ENCODE data around the gene ERC1. TPM values are rescaled to one million over a fixed set of nuclear protein-coding genes. Genes with fewer than 3 reads are reported as not detected.
"Not testable (repeated sequence)": the region's sequence is repeated elsewhere in the genome, so short reads cannot be mapped to it uniquely, and the experiment has no call there.

Gene ERC1
- total RNA-seq, 5 donors from 2014 or later (not counting 1 experiment from before 2014, with no cell fraction given), result 41.8 to 68.0 (median 46.5) TPM

GRCh38 chr12:1197264-1198018 is 206.4 kb downstream of the ERC1 start:
- H3K4me3 Mint-ChIP-seq, result no peak overlapping the region
- H3K36me3 Mint-ChIP-seq, result peaks cover 41% of the 10 kb centered on the region
- H3K4me1 Mint-ChIP-seq, result peaks cover 9 to 15% (median 9%) of the 10 kb centered on the region in 3 donors
- Histone ChIP-seq H3K27me3 (replicated peaks in 1 of 2; ENCODE audit: control insufficient read depth in 2 of 2, extremely low read depth in 1 of 2, insufficient read depth in 2 of 2, low read length in 1 of 2) (no peaks in the 10 kb centered on the region), H3K36me3 (ENCODE audit: control insufficient read depth in 2 of 2, extremely low read depth in 1 of 2, insufficient read depth in 1 of 2, low read length in 1 of 2) (peaks cover 0 to 16% of the 10 kb centered on the region in 2 donors), H3K9me3 (no peaks in the 10 kb centered on the region), H3K27ac (ENCODE audit: low read length) (no peak overlapping the region), H3K4me1 (ENCODE audit: control insufficient read depth in 1 of 2, extremely low read depth in 1 of 2, insufficient read depth in 2 of 2, low read length in 2 of 2) (peaks cover 0 to 8% of the 10 kb centered on the region in 2 experiments), H3K4me3 (ENCODE audit: control insufficient read depth in 1 of 2, extremely low read depth in 1 of 2, low read length in 1 of 2) (no peak overlapping the region)
- H3K9me3 Mint-ChIP-seq, result no peaks in the 10 kb centered on the region
- no CpG with 5 or more reads among the region's 3 CpGs for WGBS (ENCODE audit: insufficient coverage)
- POLR2A ChIA-PET, result no interaction called here
- DNase-seq (no peak), ATAC-seq (replicated peaks in 1 of 4) (no peak)
- CTCF ChIA-PET, result interaction anchor here in 1 of 2 donors (1.0 kb wide), 1 partner anchor 80 kb away, joined by 5 read pairs; no protein-coding TSS in a partner anchor
- H3K27ac Mint-ChIP-seq, result no peak overlapping the region
- no peaks in the 10 kb centered on the region for H3K27me3 Mint-ChIP-seq

GRCh38 chr12:1198854-1199253 is 207.8 kb downstream of the ERC1 start:
- not testable (repeated sequence) for H3K9me3 ChIP-seq, H3K27ac Mint-ChIP-seq, DNase-seq

GRCh38 chr12:1199700-1200099 is 208.7 kb downstream of the ERC1 start:
- H3K27me3 ChIP-seq (replicated peaks in 1 of 2; ENCODE audit: control insufficient read depth in 2 of 2, extremely low read depth in 1 of 2, insufficient read depth in 2 of 2, low read length in 1 of 2), result no peaks in the 10 kb centered on the region
- H3K4me3 ChIP-seq (ENCODE audit: control insufficient read depth in 1 of 2, extremely low read depth in 1 of 2, low read length in 1 of 2), result no peak overlapping the region
- peaks cover 9 to 22% (median 9%) of the 10 kb centered on the region in 3 donors for H3K4me1 Mint-ChIP-seq
- H3K4me3 Mint-ChIP-seq, result no peak overlapping the region
- CTCF ChIA-PET, result no interaction called here
- H3K27ac Mint-ChIP-seq, result no peak overlapping the region
- peaks cover 36% of the 10 kb centered on the region for H3K36me3 Mint-ChIP-seq
- H3K9me3 Mint-ChIP-seq, result no peaks in the 10 kb centered on the region
- ATAC-seq (replicated peaks in 1 of 4) (no peak), DNase-seq (no peak)
- peaks cover 0 to 14% of the 10 kb centered on the region in 2 donors for H3K36me3 ChIP-seq (ENCODE audit: control insufficient read depth in 2 of 2, extremely low read depth in 1 of 2, insufficient read depth in 1 of 2, low read length in 1 of 2)
- H3K4me1 ChIP-seq (ENCODE audit: control insufficient read depth in 1 of 2, extremely low read depth in 1 of 2, insufficient read depth in 2 of 2, low read length in 2 of 2), result peaks cover 0 to 13% of the 10 kb centered on the region in 2 experiments
- H3K9me3 ChIP-seq, result no peaks in the 10 kb centered on the region
- no peak overlapping the region for H3K27ac ChIP-seq (ENCODE audit: low read length)
- POLR2A ChIA-PET, result no interaction called here
- H3K27me3 Mint-ChIP-seq, result no peaks in the 10 kb centered on the region

More at GRCh38 chr12:1198854-1199253, 207.8 kb downstream of the ERC1 start:
- Histone ChIP-seq H3K4me1 (ENCODE audit: control insufficient read depth in 1 of 2, extremely low read depth in 1 of 2, insufficient read depth in 2 of 2, low read length in 2 of 2) (peaks cover 0 to 11% of the 10 kb centered on the region in 2 experiments), H3K36me3 (ENCODE audit: control insufficient read depth in 2 of 2, extremely low read depth in 1 of 2, insufficient read depth in 1 of 2, low read length in 1 of 2) (peaks cover 0 to 14% of the 10 kb centered on the region in 2 donors)
- H3K36me3 Mint-ChIP-seq, result peaks cover 40% of the 10 kb centered on the region
- ATAC-seq (replicated peaks in 1 of 4); H3K27me3 Mint-ChIP-seq; H3K4me3 Mint-ChIP-seq; H3K27ac ChIP-seq (ENCODE audit: low read length); CTCF ChIA-PET; H3K27me3 ChIP-seq (replicated peaks in 1 of 2; ENCODE audit: control insufficient read depth in 2 of 2, extremely low read depth in 1 of 2, insufficient read depth in 2 of 2, low read length in 1 of 2); H3K9me3 Mint-ChIP-seq; POLR2A ChIA-PET; H3K4me3 ChIP-seq (ENCODE audit: control insufficient read depth in 1 of 2, extremely low read depth in 1 of 2, low read length in 1 of 2): not testable (repeated sequence)
- WGBS (ENCODE audit: insufficient coverage), result 96% methylated on average over 4 of the region's 5 CpGs
- H3K4me1 Mint-ChIP-seq, result peaks cover 9 to 22% (median 9%) of the 10 kb centered on the region in 3 donors

- ChIA-PET POLR2A (no interaction called here), CTCF (no interaction called here)
- Mint-ChIP-seq H3K9me3 (no peaks in the 10 kb centered on the region), H3K4me1 (peaks cover 11 to 23% (median 14%) of the 10 kb centered on the region in 3 donors), H3K36me3 (peaks cover 25% of the 10 kb centered on the region), H3K27ac (no peak overlapping the region), H3K27me3 (no peaks in the 10 kb centered on the region), H3K4me3 (no peak overlapping the region)
- WGBS (ENCODE audit: insufficient coverage), result no CpG with 5 or more reads among the region's 2 CpGs
- H3K36me3 ChIP-seq (ENCODE audit: control insufficient read depth in 2 of 2, extremely low read depth in 1 of 2, insufficient read depth in 1 of 2, low read length in 1 of 2), result peaks cover 0 to 11% of the 10 kb centered on the region in 2 donors
- H3K27me3 ChIP-seq (replicated peaks in 1 of 2; ENCODE audit: control insufficient read depth in 2 of 2, extremely low read depth in 1 of 2, insufficient read depth in 2 of 2, low read length in 1 of 2), result no peaks in the 10 kb centered on the region
- H3K4me3 ChIP-seq (ENCODE audit: control insufficient read depth in 1 of 2, extremely low read depth in 1 of 2, low read length in 1 of 2), result no peak overlapping the region
- no peaks in the 10 kb centered on the region for H3K9me3 ChIP-seq
- ATAC-seq (replicated peaks in 1 of 4), result no peak
- H3K4me1 ChIP-seq (ENCODE audit: control insufficient read depth in 1 of 2, extremely low read depth in 1 of 2, insufficient read depth in 2 of 2, low read length in 2 of 2), result peaks cover 0 to 21% of the 10 kb centered on the region in 2 experiments
- no peak overlapping the region for H3K27ac ChIP-seq (ENCODE audit: low read length)
- DNase-seq, result no peak
These were observed 210.0 kb downstream of the ERC1 start for GRCh38 chr12:1201030-1201429.

GRCh38 chr12:1201886-1202285 is 210.9 kb downstream of the ERC1 start:
- Mint-ChIP-seq H3K4me3 (no peak overlapping the region), H3K27ac (peak overlapping the region; percentile 13 to 60), H3K9me3 (no peaks in the 10 kb centered on the region), H3K4me1 (peaks cover 14 to 29% (median 19%) of the 10 kb centered on the region in 3 donors), H3K36me3 (peaks cover 20% of the 10 kb centered on the region), H3K27me3 (no peaks in the 10 kb centered on the region)
- CTCF ChIA-PET, result interaction anchor here in 1 of 2 donors (0.6 kb wide), 1 partner anchor 376 kb away, joined by 3 read pairs; no protein-coding TSS in a partner anchor
- no peak for ATAC-seq (replicated peaks in 1 of 4)
- H3K27me3 ChIP-seq (replicated peaks in 1 of 2; ENCODE audit: control insufficient read depth in 2 of 2, extremely low read depth in 1 of 2, insufficient read depth in 2 of 2, low read length in 1 of 2), result no peaks in the 10 kb centered on the region
- no peak for DNase-seq
- peaks cover 0 to 21% of the 10 kb centered on the region in 2 experiments for H3K4me1 ChIP-seq (ENCODE audit: control insufficient read depth in 1 of 2, extremely low read depth in 1 of 2, insufficient read depth in 2 of 2, low read length in 2 of 2)
- POLR2A ChIA-PET, result interaction anchor here in 1 of 2 donors (0.6 kb wide), 1 partner anchor 63 kb away, joined by 3 read pairs; no protein-coding TSS in a partner anchor
- peaks cover 0 to 9% of the 10 kb centered on the region in 2 donors for H3K36me3 ChIP-seq (ENCODE audit: control insufficient read depth in 2 of 2, extremely low read depth in 1 of 2, insufficient read depth in 1 of 2, low read length in 1 of 2)
- H3K27ac ChIP-seq (ENCODE audit: low read length), result no peak overlapping the region
- WGBS (ENCODE audit: insufficient coverage), result no CpG with 5 or more reads among the region's 1 CpG
- no peaks in the 10 kb centered on the region for H3K9me3 ChIP-seq
- no peak overlapping the region for H3K4me3 ChIP-seq (ENCODE audit: control insufficient read depth in 1 of 2, extremely low read depth in 1 of 2, low read length in 1 of 2)

GRCh38 chr12:1203735-1204019 is 212.7 kb downstream of the ERC1 start:
- H3K9me3 Mint-ChIP-seq, result no peaks in the 10 kb centered on the region
- ATAC-seq (replicated peaks in 1 of 4), result no peak
- ChIA-PET POLR2A (interaction anchor here in 1 of 2 donors (0.7 kb wide), 1 partner anchor 86 kb away, joined by 11 read pairs; no protein-coding TSS in a partner anchor), CTCF (no interaction called here)
- Histone ChIP-seq H3K27me3 (replicated peaks in 1 of 2; ENCODE audit: control insufficient read depth in 2 of 2, extremely low read depth in 1 of 2, insufficient read depth in 2 of 2, low read length in 1 of 2) (no peaks in the 10 kb centered on the region), H3K4me3 (ENCODE audit: control insufficient read depth in 1 of 2, extremely low read depth in 1 of 2, low read length in 1 of 2) (no peak overlapping the region), H3K27ac (ENCODE audit: low read length) (peak overlapping the region; percentile 79), H3K36me3 (ENCODE audit: control insufficient read depth in 2 of 2, extremely low read depth in 1 of 2, insufficient read depth in 1 of 2, low read length in 1 of 2) (no peaks in the 10 kb centered on the region), H3K4me1 (ENCODE audit: control insufficient read depth in 1 of 2, extremely low read depth in 1 of 2, insufficient read depth in 2 of 2, low read length in 2 of 2) (peaks cover 0 to 21% of the 10 kb centered on the region in 2 experiments), H3K9me3 (no peaks in the 10 kb centered on the region)
- H3K4me3 Mint-ChIP-seq, result no peak overlapping the region
- H3K4me1 Mint-ChIP-seq, result peaks cover 14 to 29% (median 19%) of the 10 kb centered on the region in 3 donors
- H3K27ac Mint-ChIP-seq, result no peak overlapping the region
- H3K36me3 Mint-ChIP-seq, result peaks cover 3% of the 10 kb centered on the region
- no peak for DNase-seq
- no peaks in the 10 kb centered on the region for H3K27me3 Mint-ChIP-seq

All from T-cell (primary cell).